Spleen (tissue), 11 donors: Measurements from ENCODE around the gene ZIC5. TPM values are rescaled to one million over a fixed set of nuclear protein-coding genes. Genes with fewer than 3 reads are reported as not detected.

Source experiments
- DNase-seq: peaks from one replicate; pipeline ENCODE4 v3.0.0-alpha.2; 2020
- H3K27ac ChIP-seq, 8 donors: fragments of 200-600 bp; sonication (generic) in 7 of 8; 1 replicate in 4 of 8; 2 replicates in 4 of 8; pipeline versions ENCODE4 v1.5.0 to v1.8.0; 2016 to 2021; ENCODE audit warnings: inconsistent platforms in 4 of 8, mild to moderate bottlenecking in 4 of 8, moderate library complexity in 1 of 8
- H3K27me3 ChIP-seq, 7 donors: fragments of 200-600 bp; sonication (generic) in 6 of 7; replicated peaks in 1 of 7; 1 replicate in 4 of 7; 2 replicates in 3 of 7; pipeline versions ENCODE4 v1.5.0 to v1.8.0; 2016 to 2021; ENCODE audit warnings: inconsistent platforms in 3 of 7, mild to moderate bottlenecking in 1 of 7
- H3K36me3 ChIP-seq, 6 donors: fragments of 200-600 bp; sonication (generic) in 5 of 6; 1 replicate in 4 of 6; 2 replicates in 2 of 6; pipeline versions ENCODE4 v1.5.0 to v1.8.0; 2016 to 2021; ENCODE audit warnings: inconsistent platforms in 2 of 6
- H3K4me1 ChIP-seq, 6 donors: fragments of 200-600 bp; sonication (generic) in 5 of 6; 1 replicate in 3 of 6; 2 replicates in 3 of 6; pipeline versions ENCODE4 v1.5.0 to v1.8.0; 2016 to 2021; ENCODE audit warnings: inconsistent platforms in 3 of 6
- H3K4me3 ChIP-seq, 8 donors: fragments of 200-600 bp; sonication (generic) in 7 of 8; 1 replicate in 4 of 8; 2 replicates in 4 of 8; pipeline versions ENCODE4 v1.5.0 to v1.8.0; 2016 to 2021; ENCODE audit warnings: inconsistent platforms in 4 of 8, mild to moderate bottlenecking in 4 of 8, moderate library complexity in 2 of 8
- H3K9me3 ChIP-seq, 8 donors: fragments of 200-600 bp; sonication (generic) in 7 of 8; 1 replicate in 4 of 8; 2 replicates in 4 of 8; pipeline versions ENCODE4 v1.5.0 to v1.8.0; 2016 to 2021; ENCODE audit warnings: inconsistent platforms in 4 of 8
- POLR2A ChIP-seq, 3 donors: fragments of 450-650 bp; IDR thresholded peaks; one replicate each; pipeline ENCODE4 v1.5.1; 2017; ENCODE audit warnings: antibody characterized with exemption in 3 of 3, mild to moderate bottlenecking in 1 of 3
- POLR2AphosphoS5 ChIP-seq, 3 donors: sonication (generic); formaldehyde crosslinking; IDR thresholded peaks; one replicate each; pipeline ENCODE4 v1.5.1; 2017; ENCODE audit warnings: antibody characterized with exemption in 3 of 3
- WGBS, 5 donors: extraction: QIAGEN DNeasy Blood & Tissue Kit in 3 of 5; methylation state at CpG; one replicate each; pipeline versions ENCODE4 v1.1.5 to v1.1.7; 2013 to 2018; 5-methylcytosine and 5-hydroxymethylcytosine counted together
- intact Hi-C: fragments of 100-400 bp; cut with DNase I; formaldehyde crosslinking; loops from one replicate; pipeline ENCODE4 v1.15.0; 2023; ENCODE audit warnings: low total_unique reads
- polyA plus RNA-seq, 3 donors: library from polyadenylated mRNA; stranded (reverse); fragments of 200-250 nt; gene quantifications; one replicate each; pipeline ENCODE4 v1.2.1, GENCODE V29; 2013
- total RNA-seq, 7 donors: library from RNA; depleted of rRNA in 3 of 7; stranded (reverse); fragments of >200 nt in 3 of 7; fragmentation: NEBNext Ultra II Directional in 4 of 7; extraction: Animal tissue kit (Norgen Biotek cat#: 25700) in 4 of 7; gene quantifications; one replicate each; pipeline versions ENCODE4 v1.1.0 to v1.2.1, GENCODE V29; 2016 to 2021
- TF ChIP-seq, protein P1 (sequence below), 11 experiments: fragments of 200-600 bp in 7 of 11; fragments of 450-650 bp in 4 of 11; sonication (generic) in 4 of 11; IDR thresholded peaks in 8 of 11; conservative IDR thresholded peaks in 3 of 11; 1 replicate in 7 of 11; 2 replicates in 4 of 11; pipeline versions ENCODE4 v1.4.0 to v1.8.0; 2016 to 2021; ENCODE audit warnings: antibody characterized with exemption in 11 of 11, inconsistent platforms in 4 of 11, mild to moderate bottlenecking in 1 of 11
- donor health status: healthy with polysubstance abuse.
- donor health status: DM: no; HTN: no; CAD: no; lungs with moderate emphysema.
- donor health status: DM: no; HTN: no; CAD: no.
- donor health status: Bipolar disorder and iron deficiency.
- donor health status: healthy.
- donor health status: DM: no; HTN: no; CAD: no.
- donor health status: DM: yes; HTN: yes; CAD: no.

Gene ZIC5
- total and polyA plus RNA-seq, 10 donors: not detected

GRCh38 chr13:99959127-99959539 lies 12.4 kb downstream of the ZIC5 start:
- 13 to 24% (median 21%) methylated on average over 10 of the region's 10 CpGs for WGBS, 5 donors
- Histone ChIP-seq H3K27me3 (peaks cover 16 to 100% (median 91%) of the 10 kb centered on the region in 7 donors), H3K27ac (no peak overlapping the region), H3K4me3 (peak overlapping the region in 1 of 8 donors; percentile 47), H3K4me1 (peaks cover 20 to 53% (median 39%) of the 10 kb centered on the region in 6 donors), H3K9me3 (no peaks in the 10 kb centered on the region), H3K36me3 (no peaks in the 10 kb centered on the region)
- TF ChIP-seq POLR2A (IDR thresholded peaks at IDR 0.05) (no peak), POLR2AphosphoS5 (IDR thresholded peaks at IDR 0.05) (no peak)
- TF ChIP-seq, protein P1, sequence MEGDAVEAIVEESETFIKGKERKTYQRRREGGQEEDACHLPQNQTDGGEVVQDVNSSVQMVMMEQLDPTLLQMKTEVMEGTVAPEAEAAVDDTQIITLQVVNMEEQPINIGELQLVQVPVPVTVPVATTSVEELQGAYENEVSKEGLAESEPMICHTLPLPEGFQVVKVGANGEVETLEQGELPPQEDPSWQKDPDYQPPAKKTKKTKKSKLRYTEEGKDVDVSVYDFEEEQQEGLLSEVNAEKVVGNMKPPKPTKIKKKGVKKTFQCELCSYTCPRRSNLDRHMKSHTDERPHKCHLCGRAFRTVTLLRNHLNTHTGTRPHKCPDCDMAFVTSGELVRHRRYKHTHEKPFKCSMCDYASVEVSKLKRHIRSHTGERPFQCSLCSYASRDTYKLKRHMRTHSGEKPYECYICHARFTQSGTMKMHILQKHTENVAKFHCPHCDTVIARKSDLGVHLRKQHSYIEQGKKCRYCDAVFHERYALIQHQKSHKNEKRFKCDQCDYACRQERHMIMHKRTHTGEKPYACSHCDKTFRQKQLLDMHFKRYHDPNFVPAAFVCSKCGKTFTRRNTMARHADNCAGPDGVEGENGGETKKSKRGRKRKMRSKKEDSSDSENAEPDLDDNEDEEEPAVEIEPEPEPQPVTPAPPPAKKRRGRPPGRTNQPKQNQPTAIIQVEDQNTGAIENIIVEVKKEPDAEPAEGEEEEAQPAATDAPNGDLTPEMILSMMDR (IDR thresholded peaks at IDR 0.05 in 8 of 11, conservative IDR thresholded peaks at IDR 0.05 in 3 of 11): no peak
- intact Hi-C loops: no loop called here
- no peak for DNase-seq

- no peak for DNase-seq
- Histone ChIP-seq H3K4me1 (peaks cover 20 to 53% (median 39%) of the 10 kb centered on the region in 6 donors), H3K9me3 (no peaks in the 10 kb centered on the region), H3K36me3 (no peaks in the 10 kb centered on the region), H3K4me3 (no peak overlapping the region), H3K27ac (no peak overlapping the region), H3K27me3 (peaks cover 16 to 100% (median 89%) of the 10 kb centered on the region in 7 donors)
- TF ChIP-seq POLR2A (IDR thresholded peaks at IDR 0.05) (no peak), POLR2AphosphoS5 (IDR thresholded peaks at IDR 0.05) (no peak)
- TF ChIP-seq, protein P1 (IDR thresholded peaks at IDR 0.05 in 8 of 11, conservative IDR thresholded peaks at IDR 0.05 in 3 of 11): no peak
- WGBS, 5 donors: 12 to 20% (median 15%) methylated on average over 35 of the region's 35 CpGs
- intact Hi-C loops: no loop called here
These were observed 13.0 kb downstream of the ZIC5 start for GRCh38 chr13:99958406-99959126.

GRCh38 chr13:99956473-99957349 lies 14.9 kb downstream of the ZIC5 start:
- Histone ChIP-seq H3K27me3 (peaks cover 16 to 100% (median 82%) of the 10 kb centered on the region in 7 donors), H3K4me1 (peaks cover 20 to 53% (median 39%) of the 10 kb centered on the region in 6 donors), H3K4me3 (peak overlapping the region in 7 of 8 donors; percentile 6 to 52 (median 15)), H3K9me3 (no peaks in the 10 kb centered on the region), H3K36me3 (no peaks in the 10 kb centered on the region), H3K27ac (no peak overlapping the region)
- no peak for TF ChIP-seq POLR2AphosphoS5 (IDR thresholded peaks at IDR 0.05)
- TF ChIP-seq, protein P1 (IDR thresholded peaks at IDR 0.05 in 8 of 11, conservative IDR thresholded peaks at IDR 0.05 in 3 of 11): no peak
- TF ChIP-seq POLR2A (IDR thresholded peaks at IDR 0.05): no peak
- 1 to 6% (median 3%) methylated on average over 59 to 68 of the region's 68 CpGs for whole genome bisulfite sequencing, 5 donors
- DNase-seq: no peak
- intact Hi-C loops: no loop called here
